Measurements from ENCODE around the gene HOXC4. TPM values are rescaled to one million over a fixed set of nuclear protein-coding genes. Genes with fewer than 3 reads are reported as not detected.
A peak's percentile ranks its signal among the peaks of the same experiment; 100 is the strongest.

The HOXC4 gene
- total and polyA plus RNA-seq, 2 donors (not counting 1 experiment from before 2014, with no cell fraction given): 0.17 TPM

DNA sequence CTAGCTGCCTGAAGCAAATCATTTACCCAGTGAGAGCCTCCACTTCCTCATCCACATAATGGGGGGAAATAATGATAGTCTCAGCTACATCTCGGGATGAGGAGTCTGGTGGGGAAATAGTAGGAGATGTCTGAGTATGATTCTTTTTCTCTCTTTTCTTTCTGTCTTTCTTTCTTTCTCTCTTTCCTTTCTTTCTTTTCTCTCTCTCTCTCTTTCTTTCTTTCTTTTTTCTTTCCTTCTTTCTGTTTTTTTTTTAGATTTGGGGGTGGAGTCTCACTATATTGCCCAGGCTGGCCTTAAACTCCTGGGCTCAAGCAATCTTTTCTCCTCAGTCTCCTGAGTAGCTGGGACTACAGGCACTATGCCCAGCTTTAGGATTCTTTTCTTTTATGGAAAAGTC, 12.8 kb downstream of the HOXC4 start:
- Histone ChIP-seq H3K4me2 (ENCODE audit: extremely low read depth, insufficient read depth, low read length) (no peak overlapping the region), H3K79me2 (ENCODE audit: control insufficient read depth, insufficient read depth, low read length) (no peaks in the 10 kb centered on the region), H3K36me3 (ENCODE audit: control insufficient read depth, insufficient read depth, low read length) (no peaks in the 10 kb centered on the region), H3K27ac (ENCODE audit: insufficient read depth, low read length) (no peak overlapping the region), H3K27me3 (ENCODE audit: control insufficient read depth, insufficient read depth, low read length) (peaks cover 4% of the 10 kb centered on the region), H3K4me3 (replicated peaks in 1 of 4; ENCODE audit: control extremely low read depth in 1 of 4, insufficient read depth in 1 of 4, low read depth in 3 of 4, low read length in 4 of 4) (no peak overlapping the region), H2AFZ (ENCODE audit: low read length) (no peak overlapping the region), H3K9ac (ENCODE audit: insufficient read depth, low read length) (no peak overlapping the region), H4K20me1 (ENCODE audit: control insufficient read depth, extremely low read depth, insufficient read depth, low read length) (no peaks in the 10 kb centered on the region), H3K4me1 (ENCODE audit: control insufficient read depth, extremely low read depth, insufficient read depth, low read length) (no peaks in the 10 kb centered on the region), H3K9me3 (ENCODE audit: control insufficient read depth, insufficient read depth, low read depth, low read length) (no peaks in the 10 kb centered on the region)
- no peak for DNase-seq (ENCODE audit: low read depth in 2 of 2)
- no peak for TF ChIP-seq EZH2 (IDR thresholded peaks at IDR 0.05; ENCODE audit: low read length, missing control alignments)
- TF ChIP-seq, protein P1, sequence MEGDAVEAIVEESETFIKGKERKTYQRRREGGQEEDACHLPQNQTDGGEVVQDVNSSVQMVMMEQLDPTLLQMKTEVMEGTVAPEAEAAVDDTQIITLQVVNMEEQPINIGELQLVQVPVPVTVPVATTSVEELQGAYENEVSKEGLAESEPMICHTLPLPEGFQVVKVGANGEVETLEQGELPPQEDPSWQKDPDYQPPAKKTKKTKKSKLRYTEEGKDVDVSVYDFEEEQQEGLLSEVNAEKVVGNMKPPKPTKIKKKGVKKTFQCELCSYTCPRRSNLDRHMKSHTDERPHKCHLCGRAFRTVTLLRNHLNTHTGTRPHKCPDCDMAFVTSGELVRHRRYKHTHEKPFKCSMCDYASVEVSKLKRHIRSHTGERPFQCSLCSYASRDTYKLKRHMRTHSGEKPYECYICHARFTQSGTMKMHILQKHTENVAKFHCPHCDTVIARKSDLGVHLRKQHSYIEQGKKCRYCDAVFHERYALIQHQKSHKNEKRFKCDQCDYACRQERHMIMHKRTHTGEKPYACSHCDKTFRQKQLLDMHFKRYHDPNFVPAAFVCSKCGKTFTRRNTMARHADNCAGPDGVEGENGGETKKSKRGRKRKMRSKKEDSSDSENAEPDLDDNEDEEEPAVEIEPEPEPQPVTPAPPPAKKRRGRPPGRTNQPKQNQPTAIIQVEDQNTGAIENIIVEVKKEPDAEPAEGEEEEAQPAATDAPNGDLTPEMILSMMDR (conservative IDR thresholded peaks at IDR 0.05 in 1 of 2, IDR thresholded peaks at IDR 0.05 in 1 of 2; ENCODE audit: low read depth in 1 of 2, low read length in 2 of 2): no peak

DNA sequence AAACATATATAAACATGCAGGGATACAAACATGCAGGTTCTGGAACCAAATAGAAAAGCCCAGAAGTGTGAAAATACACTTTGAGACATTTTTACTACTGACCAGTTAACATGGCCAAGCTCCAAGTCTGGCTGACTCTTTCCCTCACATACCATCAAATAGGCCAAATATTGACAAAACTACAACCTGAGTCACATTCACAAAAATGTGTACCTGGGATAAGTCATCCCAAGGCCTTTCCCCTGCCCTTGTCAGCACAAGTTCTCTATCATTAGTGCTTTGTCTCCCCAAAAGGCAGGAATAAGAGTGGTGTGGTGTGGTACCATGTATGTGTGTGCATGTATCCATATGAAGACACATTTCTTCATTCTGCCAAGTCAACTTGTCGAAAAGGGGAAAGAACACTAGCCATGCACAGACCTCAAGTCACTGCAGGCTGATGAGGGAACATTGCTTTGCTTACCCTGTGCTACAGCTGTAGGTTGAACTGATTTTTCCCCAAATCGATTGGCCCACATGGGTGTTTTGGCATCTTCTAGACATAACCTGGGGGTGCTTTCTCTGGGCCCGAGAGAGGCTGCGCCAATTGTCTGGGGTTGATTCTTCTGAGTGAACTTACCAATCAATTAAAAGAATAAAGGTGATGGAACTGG, 14.9 kb downstream of the HOXC4 start:
- no peak overlapping the region for H3K9ac ChIP-seq (ENCODE audit: insufficient read depth, low read length)
- H3K27ac ChIP-seq (ENCODE audit: insufficient read depth, low read length): no peak overlapping the region
- H3K9me3 ChIP-seq (ENCODE audit: control insufficient read depth, insufficient read depth, low read depth, low read length): no peaks in the 10 kb centered on the region
- no peaks in the 10 kb centered on the region for H3K4me1 ChIP-seq (ENCODE audit: control insufficient read depth, extremely low read depth, insufficient read depth, low read length)
- H3K4me2 ChIP-seq (ENCODE audit: extremely low read depth, insufficient read depth, low read length): peak overlapping the region; percentile 13
- H3K4me3 ChIP-seq (replicated peaks in 1 of 4; ENCODE audit: control extremely low read depth in 1 of 4, insufficient read depth in 1 of 4, low read depth in 3 of 4, low read length in 4 of 4): no peak overlapping the region
- H2AFZ ChIP-seq (ENCODE audit: low read length): no peak overlapping the region
- H3K79me2 ChIP-seq (ENCODE audit: control insufficient read depth, insufficient read depth, low read length): no peaks in the 10 kb centered on the region
- H3K36me3 ChIP-seq (ENCODE audit: control insufficient read depth, insufficient read depth, low read length): no peaks in the 10 kb centered on the region
- DNase-seq (ENCODE audit: low read depth in 2 of 2): no peak
- H3K27me3 ChIP-seq (ENCODE audit: control insufficient read depth, insufficient read depth, low read length): no peaks in the 10 kb centered on the region
- no peaks in the 10 kb centered on the region for H4K20me1 ChIP-seq (ENCODE audit: control insufficient read depth, extremely low read depth, insufficient read depth, low read length)
- no peak for TF ChIP-seq EZH2 (IDR thresholded peaks at IDR 0.05; ENCODE audit: low read length, missing control alignments)
- TF ChIP-seq, protein P1 (conservative IDR thresholded peaks at IDR 0.05 in 1 of 2, IDR thresholded peaks at IDR 0.05 in 1 of 2; ENCODE audit: low read depth in 1 of 2, low read length in 2 of 2): no peak

DNA sequence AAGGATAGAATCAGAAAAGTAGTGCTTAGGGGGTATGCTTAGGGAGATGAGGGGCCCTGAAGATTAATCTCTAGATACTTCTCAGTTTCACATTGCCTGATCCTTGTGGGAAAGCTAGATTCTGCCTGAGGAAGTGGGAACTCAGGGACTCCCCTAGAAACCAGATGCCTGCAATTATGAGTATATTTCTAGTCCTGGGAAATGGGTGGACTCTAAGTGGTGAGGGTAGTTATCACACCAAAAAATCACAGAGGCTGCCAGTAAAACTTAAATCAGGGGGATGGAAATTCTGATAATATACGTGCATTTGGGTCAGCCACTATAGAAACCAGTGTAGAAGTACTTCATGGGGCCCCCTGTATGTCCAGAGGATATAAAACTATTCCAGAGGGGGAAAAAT, 18.3 kb downstream of the HOXC4 start:
- Histone ChIP-seq H4K20me1 (ENCODE audit: control insufficient read depth, extremely low read depth, insufficient read depth, low read length) (no peaks in the 10 kb centered on the region), H3K4me1 (ENCODE audit: control insufficient read depth, extremely low read depth, insufficient read depth, low read length) (no peaks in the 10 kb centered on the region), H3K9ac (ENCODE audit: insufficient read depth, low read length) (no peak overlapping the region), H3K79me2 (ENCODE audit: control insufficient read depth, insufficient read depth, low read length) (no peaks in the 10 kb centered on the region), H3K36me3 (ENCODE audit: control insufficient read depth, insufficient read depth, low read length) (no peaks in the 10 kb centered on the region), H3K27me3 (ENCODE audit: control insufficient read depth, insufficient read depth, low read length) (no peaks in the 10 kb centered on the region), H2AFZ (ENCODE audit: low read length) (no peak overlapping the region), H3K27ac (ENCODE audit: insufficient read depth, low read length) (no peak overlapping the region), H3K9me3 (ENCODE audit: control insufficient read depth, insufficient read depth, low read depth, low read length) (no peaks in the 10 kb centered on the region), H3K4me2 (ENCODE audit: extremely low read depth, insufficient read depth, low read length) (no peak overlapping the region), H3K4me3 (replicated peaks in 1 of 4; ENCODE audit: control extremely low read depth in 1 of 4, insufficient read depth in 1 of 4, low read depth in 3 of 4, low read length in 4 of 4) (no peak overlapping the region)
- no peak for DNase-seq (ENCODE audit: low read depth in 2 of 2)
- TF ChIP-seq, protein P1 (conservative IDR thresholded peaks at IDR 0.05 in 1 of 2, IDR thresholded peaks at IDR 0.05 in 1 of 2; ENCODE audit: low read depth in 1 of 2, low read length in 2 of 2): no peak

All from fibroblast of lung (primary cell).